Panc1 (cell line): ENCODE data around the gene CACNA1D. TPM values are rescaled to one million over a fixed set of nuclear protein-coding genes. Genes with fewer than 3 reads are reported as not detected.

Source experiments
- ATAC-seq: fragments of 200-7000 bp; cut with Tn5 transposase; 2 replicates; pipeline ENCODE4 v1.9.1; 2020; ENCODE audit warnings: mild to moderate bottlenecking, moderate library complexity
- BruUV-seq: library from RNA; stranded (reverse); fragments of 400-500 nt; replicated peaks from 2 replicates; lab custom pipeline; 2021; lab: Mats Ljungman, UMichigan
- CTCF ChIA-PET: fragments of 300-600 bp; sonication (Branson Sonifier 250); formaldehyde crosslinking; loops from one replicate; lab custom pipeline; 2022; ENCODE audit warnings: antibody characterized with exemption; lab: Charles Lee
- POLR2A ChIA-PET: fragments of 300-600 bp; sonication (Branson Sonifier 250); formaldehyde crosslinking; loops from one replicate; lab custom pipeline; 2022; ENCODE audit warnings: antibody characterized with exemption; lab: Charles Lee
- DNase-seq: peaks from one replicate; pipeline ENCODE4 v3.0.0-alpha.2; 2010; ENCODE audit warnings: low read depth, low spot score
- H3K27ac ChIP-seq: 2 replicates; pipeline ENCODE4 v1.5.1; 2011; ENCODE audit warnings: mild to moderate bottlenecking, low read length, inconsistent platforms
- H3K27me3 ChIP-seq: fragments of 200-500 bp; sonication (Bioruptor generic); 2 replicates; pipeline ENCODE4 v1.6.0; 2014; ENCODE audit warnings: low read length, inconsistent platforms; ENCODE audit not compliant: control insufficient read depth, insufficient read depth
- H3K36me3 ChIP-seq: fragments of 200-500 bp; sonication (Bioruptor generic); 2 replicates; pipeline ENCODE4 v1.5.1; 2014; ENCODE audit warnings: inconsistent platforms, mild to moderate bottlenecking, low read length, moderate library complexity; ENCODE audit not compliant: control insufficient read depth, insufficient read depth
- H3K4me1 ChIP-seq: 2 replicates; pipeline ENCODE4 v1.5.1; 2011; ENCODE audit warnings: inconsistent platforms, mild to moderate bottlenecking, low read length, moderate library complexity; ENCODE audit not compliant: control insufficient read depth, insufficient read depth
- H3K4me3 ChIP-seq, 2 experiments: 2 replicates each; pipeline ENCODE4 v1.5.1; 2011 to 2012; ENCODE audit warnings: low read depth in 2 of 2, low read length in 2 of 2, mild to moderate bottlenecking in 2 of 2, inconsistent platforms in 1 of 2, moderate library complexity in 1 of 2
- H3K9me3 ChIP-seq: fragments of 200-500 bp; sonication (Bioruptor generic); 2 replicates; pipeline ENCODE4 v1.5.1; 2014; ENCODE audit warnings: low read depth, mild to moderate bottlenecking, inconsistent platforms, low read length, moderate library complexity; ENCODE audit not compliant: control insufficient read depth, insufficient read depth
- CTCF ChIP-seq: fragments of 450-650 bp; IDR thresholded peaks from 2 replicates; pipeline ENCODE4 v1.5.1; 2017; ENCODE audit warnings: mild to moderate bottlenecking
- POLR2AphosphoS5 ChIP-seq: IDR thresholded peaks from 2 replicates; pipeline ENCODE4 v1.6.1; 2012; ENCODE audit warnings: mild to moderate bottlenecking, low read depth, low read length, moderate library complexity
- REST ChIP-seq, 2 experiments: IDR thresholded peaks; 2 replicates each; pipeline ENCODE4 v1.6.1; 2011 to 2012; ENCODE audit warnings: low read depth in 2 of 2, control low read depth in 1 of 2, low read length in 1 of 2, mild to moderate bottlenecking in 1 of 2, moderate library complexity in 1 of 2; ENCODE audit not compliant: insufficient read depth in 1 of 2
- SIN3A ChIP-seq: IDR thresholded peaks from 2 replicates; pipeline ENCODE4 v1.6.1; 2012; ENCODE audit warnings: low read depth, mild to moderate bottlenecking, low read length, moderate library complexity, borderline replicate concordance; ENCODE audit not compliant: insufficient read depth
- TCF7L2 ChIP-seq: IDR thresholded peaks from 2 replicates; pipeline ENCODE4 v1.6.1; 2011; ENCODE audit warnings: mild to moderate bottlenecking, low read depth, low read length, inconsistent platforms
- in situ Hi-C: cut with HindIII; loops from 2 replicates; pipeline ENCODE4 v1.10.0; 2016; ENCODE audit warnings: low sequenced_read_pairs, low pct_unique_long_range_greater_than_20kb
- intact Hi-C: fragments of 100-400 bp; cut with micrococcal nuclease; formaldehyde crosslinking; loops from one replicate; pipeline ENCODE4 v1.10.0; 2022; ENCODE audit not compliant: unreplicated experiment
- total RNA-seq: library from RNA; stranded (reverse); gene quantifications from one replicate; pipeline ENCODE4 v1.2.1, GENCODE V29; 2021; ENCODE audit not compliant: unreplicated experiment

CACNA1D gene
- total RNA-seq, 1 experiment from 2014 or later: 23.0 TPM

GRCh38 chr3:53791317-53791716 lies 296.9 kb downstream of the CACNA1D start:
- Histone ChIP-seq H3K36me3 (no peaks in the 10 kb centered on the region), H3K27ac (no peak overlapping the region), H3K27me3 (no peaks in the 10 kb centered on the region), H3K4me1 (no peaks in the 10 kb centered on the region), H3K4me3 (no peak overlapping the region), H3K9me3 (no peaks in the 10 kb centered on the region)
- ATAC-seq (no peak), DNase-seq (no peak)
- in situ Hi-C loops (no loop called here), intact Hi-C loops (no loop called here)
- ChIA-PET POLR2A (no interaction called here), CTCF (no interaction called here)
- no peak for TF ChIP-seq REST (IDR thresholded peaks at IDR 0.05; ENCODE audit: insufficient read depth in 1 of 2, low read depth in 2 of 2, low read length in 1 of 2)
- TF ChIP-seq SIN3A: no peak
- no peak for TF ChIP-seq CTCF
- no peak for TF ChIP-seq TCF7L2
- no peak for TF ChIP-seq POLR2AphosphoS5
- BruUV-seq: no TSS peak

- ATAC-seq (no peak), DNase-seq (no peak)
- CTCF ChIA-PET: no interaction called here
- Histone ChIP-seq H3K4me3 (no peak overlapping the region), H3K27me3 (no peaks in the 10 kb centered on the region), H3K36me3 (no peaks in the 10 kb centered on the region), H3K4me1 (no peaks in the 10 kb centered on the region), H3K27ac (no peak overlapping the region), H3K9me3 (no peaks in the 10 kb centered on the region)
- POLR2A ChIA-PET: no interaction called here
- intact Hi-C loops: no loop called here
- TF ChIP-seq CTCF (no peak), TCF7L2 (no peak), POLR2AphosphoS5 (no peak)
- no TSS peak for BruUV-seq
- in situ Hi-C loops: no loop called here
Measured at GRCh38 chr3:53792866-53793265, 298.5 kb downstream of the CACNA1D start.
